ENCODE data around the gene GRB10.

DNA sequence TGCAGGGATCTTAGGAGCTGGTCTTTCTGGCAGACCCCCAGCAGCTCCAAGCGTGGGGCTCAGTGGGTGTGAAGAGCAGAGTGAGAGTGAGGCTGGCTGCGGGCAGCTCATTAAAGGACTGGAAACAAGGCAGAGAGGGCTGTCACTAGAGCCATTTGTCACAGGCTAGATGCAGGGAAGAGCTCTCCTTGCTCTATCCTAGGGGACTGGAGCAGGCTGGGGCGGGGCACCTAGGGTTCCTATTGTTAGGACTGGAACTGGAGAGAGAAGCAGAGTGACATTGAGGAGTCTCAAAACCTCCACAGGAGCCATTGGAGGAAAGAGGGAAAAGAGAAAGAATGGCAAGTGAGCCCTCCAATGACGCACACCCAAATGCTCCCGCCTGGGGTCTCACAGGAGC is 216.7 kb downstream of the GRB10 start:
- no peak for TF ChIP-seq CTCF (IDR thresholded peaks at IDR 0.05)
- no peak for TF ChIP-seq POLR2A (IDR thresholded peaks at IDR 0.05)
- TF ChIP-seq POLR2AphosphoS5 (IDR thresholded peaks at IDR 0.05) = no peak
- TF ChIP-seq EP300 (IDR thresholded peaks at IDR 0.05) = no peak

All from gastroesophageal sphincter (tissue), 3 donors.